GM12878 (cell line): ENCODE measurements around the gene CAMLG.

Experiments used
- E2F4 ChIP-seq: IDR thresholded peaks from 2 replicates; pipeline ENCODE4 v1.6.1; 2012; ENCODE audit warnings: low read depth, low read length, improper control_type of control experiment
- NR2C2 ChIP-seq: IDR thresholded peaks from 2 replicates; pipeline ENCODE4 v1.6.1; 2011; ENCODE audit warnings: borderline replicate concordance, low read depth; ENCODE audit not compliant: control insufficient read depth, insufficient read length
- POLR2A ChIP-seq: IDR thresholded peaks from 2 replicates; pipeline ENCODE4 v1.6.1; 2011; ENCODE audit warnings: low read depth, mild to moderate bottlenecking, low read length
- SREBF2 ChIP-seq: IDR thresholded peaks from 2 replicates; pipeline ENCODE4 v1.6.1; 2012; ENCODE audit warnings: mild to moderate bottlenecking, low read length
- USF1 ChIP-seq: IDR thresholded peaks from 2 replicates; pipeline ENCODE4 v1.6.1; 2011; ENCODE audit warnings: borderline replicate concordance, low read depth, mild to moderate bottlenecking, moderate library complexity, mixed read lengths, low read length; ENCODE audit not compliant: insufficient read depth; ENCODE audit errors: extremely low read length
- ZNF274 ChIP-seq: IDR thresholded peaks from one replicate; pipeline ENCODE4 v1.8.0; 2011; ENCODE audit not compliant: insufficient read length, insufficient read depth

DNA sequence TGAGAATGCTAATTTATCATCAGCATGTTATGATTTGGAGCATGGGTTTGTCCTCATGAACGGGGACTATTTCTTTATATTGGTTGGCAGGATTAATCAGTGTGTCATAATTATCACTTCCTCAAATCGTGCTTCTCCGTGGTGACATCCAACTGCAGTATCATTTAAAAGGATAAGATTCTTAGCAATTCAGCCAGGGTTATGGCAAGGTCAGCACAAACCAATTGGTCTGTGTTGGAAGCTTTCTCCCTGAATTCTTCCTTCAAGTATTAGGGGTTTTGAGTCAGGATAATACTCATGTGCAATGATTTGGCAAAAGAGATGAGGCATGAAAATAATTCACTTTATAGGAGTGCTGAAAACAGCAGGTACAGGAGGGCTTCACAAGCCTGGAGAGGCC lies 5.5 kb upstream of the CAMLG start:
- TF ChIP-seq SREBF2 = no peak
- no peak for TF ChIP-seq NR2C2
- TF ChIP-seq ZNF274 = no peak
- no peak for TF ChIP-seq POLR2A
- TF ChIP-seq USF1 = no peak
- no peak for TF ChIP-seq E2F4
